CD4-positive, alpha-beta T cell treated with Interleukin-15 for 4 hours (primary cell): ENCODE data around the gene TMEM132D.

Experiments
- DNase-seq: peaks from one replicate; pipeline ENCODE4 v3.0.0-alpha.2; 2020; ENCODE audit warnings: low spot score

The TMEM132D gene

GRCh38 chr12:129873111-129873832 lies 30.6 kb downstream of the TMEM132D start:
- no peak for DNase-seq

- no peak for DNase-seq
Observed at GRCh38 chr12:129871991-129872972, 31.5 kb downstream of the TMEM132D start.

GRCh38 chr12:129870796-129871195 lies 33.0 kb downstream of the TMEM132D start:
- no peak for DNase-seq

GRCh38 chr12:129870136-129870535 lies 33.7 kb downstream of the TMEM132D start:
- DNase-seq = no peak

GRCh38 chr12:129868575-129868974 lies 35.2 kb downstream of the TMEM132D start:
- no peak for DNase-seq

GRCh38 chr12:129863938-129864337 lies 39.9 kb downstream of the TMEM132D start:
- DNase-seq = no peak

- DNase-seq = no peak
Observed at GRCh38 chr12:129862561-129863175, 41.2 kb downstream of the TMEM132D start.

- no peak for DNase-seq
Observed at GRCh38 chr12:129861951-129862350, 41.9 kb downstream of the TMEM132D start.

GRCh38 chr12:129854591-129854990 lies 49.2 kb downstream of the TMEM132D start:
- no peak for DNase-seq

- DNase-seq = no peak
Observed at GRCh38 chr12:129851296-129851695, 52.5 kb downstream of the TMEM132D start.

GRCh38 chr12:129848876-129849275 lies 54.9 kb downstream of the TMEM132D start:
- no peak for DNase-seq

GRCh38 chr12:129847063-129847462 lies 56.8 kb downstream of the TMEM132D start:
- DNase-seq = no peak

GRCh38 chr12:129844662-129845220 lies 59.1 kb downstream of the TMEM132D start:
- DNase-seq = no peak

- no peak for DNase-seq
Observed at GRCh38 chr12:129841251-129841650, 62.6 kb downstream of the TMEM132D start.

- no peak for DNase-seq
Observed at GRCh38 chr12:129840145-129840884, 63.5 kb downstream of the TMEM132D start.

GRCh38 chr12:129839679-129840078 lies 64.1 kb downstream of the TMEM132D start:
- no peak for DNase-seq

GRCh38 chr12:129831294-129831693 lies 72.5 kb downstream of the TMEM132D start:
- DNase-seq = no peak

- no peak for DNase-seq
Observed at GRCh38 chr12:129830796-129831195, 73.0 kb downstream of the TMEM132D start.

GRCh38 chr12:129827866-129828384 lies 75.9 kb downstream of the TMEM132D start:
- DNase-seq = no peak

GRCh38 chr12:129827102-129827865 lies 76.5 kb downstream of the TMEM132D start:
- no peak for DNase-seq

GRCh38 chr12:129826273-129826672 lies 77.6 kb downstream of the TMEM132D start:
- DNase-seq = no peak
